A673 (cell line): ENCODE results near the gene ZNF683. TPM values are rescaled to one million over a fixed set of nuclear protein-coding genes. Genes with fewer than 3 reads are reported as not detected.

Experiments used
- BruUV-seq: library from RNA; stranded (reverse); fragments of 400-500 nt; replicated peaks from 2 replicates; lab custom pipeline; 2021; lab: Mats Ljungman, UMichigan
- CTCF ChIA-PET: fragments of 300-600 bp; sonication (Branson Sonifier 250); formaldehyde crosslinking; loops from one replicate; lab custom pipeline; 2022; ENCODE audit warnings: antibody characterized with exemption; lab: Charles Lee
- POLR2A ChIA-PET: fragments of 300-600 bp; sonication (Branson Sonifier 250); formaldehyde crosslinking; loops from one replicate; lab custom pipeline; 2022; ENCODE audit warnings: antibody characterized with exemption; ENCODE audit not compliant: low non-redundant PET; lab: Charles Lee
- DNase-seq: peaks from one replicate; pipeline ENCODE4 v3.0.0-alpha.2; 2015; ENCODE audit warnings: low spot score
- H3K27ac ChIP-seq: fragments of 200-600 bp; sonication (generic); 2 replicates; pipeline ENCODE4 v1.5.1; 2016; ENCODE audit warnings: mixed run types, low read depth, mild to moderate bottlenecking, mixed read lengths, antibody characterized with exemption, low read length; ENCODE audit not compliant: poor library complexity, severe bottlenecking
- H3K27me3 ChIP-seq: fragments of 200-600 bp; sonication (generic); replicated peaks from 2 replicates; pipeline ENCODE4 v1.6.1; 2017; ENCODE audit warnings: mixed run types, low read depth, mild to moderate bottlenecking, mixed read lengths, antibody characterized with exemption, low read length; ENCODE audit not compliant: insufficient read depth, poor library complexity
- H3K36me3 ChIP-seq: fragments of 200-600 bp; sonication (generic); 2 replicates; pipeline ENCODE4 v1.6.1; 2016; ENCODE audit warnings: mixed run types, mild to moderate bottlenecking, mixed read lengths, antibody characterized with exemption, low read length; ENCODE audit not compliant: insufficient read depth, poor library complexity, severe bottlenecking
- H3K4me1 ChIP-seq: fragments of 200-600 bp; sonication (generic); 2 replicates; pipeline ENCODE4 v1.6.1; 2017; ENCODE audit warnings: mixed run types, mild to moderate bottlenecking, mixed read lengths, antibody characterized with exemption, low read length; ENCODE audit not compliant: insufficient read depth, poor library complexity, severe bottlenecking
- H3K4me3 ChIP-seq: fragments of 200-600 bp; sonication (generic); 2 replicates; pipeline ENCODE4 v1.5.1; 2016; ENCODE audit warnings: low read depth, mixed run types, mild to moderate bottlenecking, mixed read lengths, low read length; ENCODE audit not compliant: poor library complexity, severe bottlenecking
- H3K9me3 ChIP-seq: fragments of 200-600 bp; sonication (generic); 2 replicates; pipeline ENCODE4 v1.6.1; 2016; ENCODE audit warnings: mixed run types, low read depth, mild to moderate bottlenecking, mixed read lengths, antibody characterized with exemption, low read length; ENCODE audit not compliant: poor library complexity, severe bottlenecking
- EZH2 ChIP-seq: fragments of 200-600 bp; sonication (generic); IDR thresholded peaks from 2 replicates; pipeline ENCODE4 v1.6.1; 2017; ENCODE audit warnings: borderline replicate concordance, low read depth, mild to moderate bottlenecking, mixed read lengths, antibody characterized with exemption, low read length; ENCODE audit not compliant: poor library complexity, severe bottlenecking
- intact Hi-C: fragments of 100-400 bp; cut with micrococcal nuclease; formaldehyde crosslinking; loops from one replicate; pipeline ENCODE4 v1.10.0; 2022; ENCODE audit not compliant: unreplicated experiment
- total RNA-seq: library from RNA; stranded (reverse); gene quantifications from 2 replicates; pipeline ENCODE4 v1.2.3, GENCODE V29; 2021
- TF ChIP-seq, protein P1 (sequence below): fragments of 300-800, 200-600 bp; sonication (generic); conservative IDR thresholded peaks from 2 replicates; pipeline ENCODE4 v1.5.1; 2017; ENCODE audit warnings: low read depth, mild to moderate bottlenecking, antibody characterized with exemption, low read length, moderate library complexity, mixed read lengths

ZNF683 gene
- total RNA-seq, 1 experiment from 2014 or later: not detected

DNA sequence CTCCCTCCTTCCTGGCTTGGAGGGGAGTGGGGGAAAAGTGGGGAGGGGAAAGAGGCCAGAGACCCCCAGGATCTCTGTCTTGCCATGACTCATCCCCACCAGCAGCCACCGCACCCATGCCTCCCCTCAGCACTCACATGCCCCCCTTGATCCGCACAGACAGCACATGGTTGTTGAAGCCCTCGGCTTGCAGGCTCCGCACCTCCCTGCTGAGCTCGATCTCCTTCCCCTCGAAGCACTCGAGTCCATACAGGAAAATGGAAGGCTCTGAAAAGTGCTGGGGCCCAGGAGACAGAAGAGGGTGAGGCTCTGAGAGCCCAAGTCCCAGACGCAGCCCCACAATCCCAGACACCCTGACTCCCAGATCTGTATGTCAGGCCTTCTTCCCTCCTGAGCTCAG is 44.0 kb downstream of the ZNF683 start:
- BruUV-seq: no TSS peak
- Histone ChIP-seq H3K4me3 (no peak overlapping the region), H3K4me1 (no peaks in the 10 kb centered on the region), H3K36me3 (no peaks in the 10 kb centered on the region), H3K27ac (no peak overlapping the region), H3K27me3 (no peaks in the 10 kb centered on the region), H3K9me3 (no peaks in the 10 kb centered on the region)
- DNase-seq: no peak
- intact Hi-C loops: no loop called here
- ChIA-PET CTCF (no interaction called here), POLR2A (interaction anchor here (0.8 kb wide), 1 partner anchor 14 kb away, joined by 12 read pairs; no protein-coding TSS in a partner anchor)
- TF ChIP-seq, protein P1, sequence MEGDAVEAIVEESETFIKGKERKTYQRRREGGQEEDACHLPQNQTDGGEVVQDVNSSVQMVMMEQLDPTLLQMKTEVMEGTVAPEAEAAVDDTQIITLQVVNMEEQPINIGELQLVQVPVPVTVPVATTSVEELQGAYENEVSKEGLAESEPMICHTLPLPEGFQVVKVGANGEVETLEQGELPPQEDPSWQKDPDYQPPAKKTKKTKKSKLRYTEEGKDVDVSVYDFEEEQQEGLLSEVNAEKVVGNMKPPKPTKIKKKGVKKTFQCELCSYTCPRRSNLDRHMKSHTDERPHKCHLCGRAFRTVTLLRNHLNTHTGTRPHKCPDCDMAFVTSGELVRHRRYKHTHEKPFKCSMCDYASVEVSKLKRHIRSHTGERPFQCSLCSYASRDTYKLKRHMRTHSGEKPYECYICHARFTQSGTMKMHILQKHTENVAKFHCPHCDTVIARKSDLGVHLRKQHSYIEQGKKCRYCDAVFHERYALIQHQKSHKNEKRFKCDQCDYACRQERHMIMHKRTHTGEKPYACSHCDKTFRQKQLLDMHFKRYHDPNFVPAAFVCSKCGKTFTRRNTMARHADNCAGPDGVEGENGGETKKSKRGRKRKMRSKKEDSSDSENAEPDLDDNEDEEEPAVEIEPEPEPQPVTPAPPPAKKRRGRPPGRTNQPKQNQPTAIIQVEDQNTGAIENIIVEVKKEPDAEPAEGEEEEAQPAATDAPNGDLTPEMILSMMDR: no peak
- TF ChIP-seq EZH2: no peak

DNA sequence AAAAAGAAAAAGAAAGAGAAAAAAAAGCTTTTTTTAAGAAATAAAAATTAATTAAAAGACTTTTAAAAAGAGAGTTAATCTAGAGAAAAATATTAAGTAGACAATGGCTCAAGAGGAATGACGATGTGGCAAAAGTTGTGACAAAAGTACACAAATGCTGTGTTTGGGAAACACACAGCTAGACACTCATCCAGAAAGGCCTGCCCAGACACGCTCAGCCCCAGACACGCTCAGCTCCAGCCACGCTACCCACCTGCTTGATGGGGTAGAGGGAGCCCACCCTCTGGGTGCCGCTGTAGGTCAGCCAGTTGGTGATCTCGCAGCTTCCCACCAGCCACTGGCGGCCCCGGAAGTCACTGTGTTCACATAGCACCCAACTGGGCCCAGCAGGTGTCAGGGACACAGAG is 44.6 kb downstream of the ZNF683 start:
- H3K36me3 ChIP-seq: no peaks in the 10 kb centered on the region
- DNase-seq: no peak
- no peak overlapping the region for H3K27ac ChIP-seq
- no peaks in the 10 kb centered on the region for H3K27me3 ChIP-seq
- H3K9me3 ChIP-seq: no peaks in the 10 kb centered on the region
- BruUV-seq: no TSS peak
- no peaks in the 10 kb centered on the region for H3K4me1 ChIP-seq
- POLR2A ChIA-PET: no interaction called here
- H3K4me3 ChIP-seq: no peak overlapping the region
- intact Hi-C loops: no loop called here
- TF ChIP-seq, protein P1: no peak
- TF ChIP-seq EZH2: no peak
- CTCF ChIA-PET: no interaction called here

DNA sequence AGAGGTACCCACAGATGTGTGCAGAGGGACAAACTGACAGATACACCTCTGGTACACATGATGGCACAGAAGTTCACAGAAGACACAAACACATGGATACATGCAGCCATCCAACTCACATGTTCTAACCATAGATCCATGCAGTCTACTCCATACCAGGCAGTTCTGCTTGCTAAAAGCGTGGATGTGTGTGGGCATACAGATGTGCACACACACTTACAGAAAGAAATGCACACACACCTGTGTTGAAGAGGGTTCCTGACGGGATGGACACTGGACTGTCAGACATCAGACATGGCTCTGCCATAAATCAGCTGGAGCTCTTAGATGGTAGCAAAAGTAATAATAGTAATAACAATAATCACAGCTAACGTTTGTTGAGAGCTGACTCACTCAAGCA is 48.0 kb downstream of the ZNF683 start:
- DNase-seq: no peak
- ChIA-PET POLR2A (no interaction called here), CTCF (no interaction called here)
- no peak overlapping the region for H3K27ac ChIP-seq
- intact Hi-C loops: loop anchor here (5.0 kb wide), 1 partner anchor 157 kb away; the partner anchor contains the start of genes C1orf232 and ZNF593
- H3K4me1 ChIP-seq: no peaks in the 10 kb centered on the region
- no peak overlapping the region for H3K4me3 ChIP-seq
- no peaks in the 10 kb centered on the region for H3K27me3 ChIP-seq
- no peaks in the 10 kb centered on the region for H3K9me3 ChIP-seq
- TF ChIP-seq, protein P1: no peak
- no peak for TF ChIP-seq EZH2
- H3K36me3 ChIP-seq: no peaks in the 10 kb centered on the region
- BruUV-seq: no TSS peak
